GM12873 (cell line): ENCODE results near the gene CSF1R.

Experiments used
- CTCF ChIP-seq: IDR thresholded peaks from 2 replicates; pipeline ENCODE4 v1.5.1; 2012; ENCODE audit warnings: low read depth, mild to moderate bottlenecking, moderate library complexity, low read length, control low read depth; ENCODE audit not compliant: insufficient read depth; ENCODE audit errors: missing control alignments

Gene CSF1R

GRCh38 chr5:150101023-150101422 is 14.7 kb upstream of the CSF1R start:
- TF ChIP-seq CTCF: no peak

GRCh38 chr5:150097152-150097551 is 10.8 kb upstream of the CSF1R start:
- TF ChIP-seq CTCF: no peak

GRCh38 chr5:150092159-150092787 is 5.9 kb upstream of the CSF1R start:
- no peak for TF ChIP-seq CTCF

- no peak for TF ChIP-seq CTCF
These were observed 1.0 kb downstream of the CSF1R start for GRCh38 chr5:150085191-150085912.

- TF ChIP-seq CTCF: no peak
These were observed 3.5 kb downstream of the CSF1R start for GRCh38 chr5:150082889-150083288.

- no peak for TF ChIP-seq CTCF
These were observed 4.0 kb downstream of the CSF1R start for GRCh38 chr5:150082374-150082773.

GRCh38 chr5:150081541-150082283 is 4.6 kb downstream of the CSF1R start:
- TF ChIP-seq CTCF: no peak
